ENCODE results near the gene LHFPL5.
A peak's percentile ranks its signal among the peaks of the same experiment; 100 is the strongest.

The LHFPL5 gene

DNA sequence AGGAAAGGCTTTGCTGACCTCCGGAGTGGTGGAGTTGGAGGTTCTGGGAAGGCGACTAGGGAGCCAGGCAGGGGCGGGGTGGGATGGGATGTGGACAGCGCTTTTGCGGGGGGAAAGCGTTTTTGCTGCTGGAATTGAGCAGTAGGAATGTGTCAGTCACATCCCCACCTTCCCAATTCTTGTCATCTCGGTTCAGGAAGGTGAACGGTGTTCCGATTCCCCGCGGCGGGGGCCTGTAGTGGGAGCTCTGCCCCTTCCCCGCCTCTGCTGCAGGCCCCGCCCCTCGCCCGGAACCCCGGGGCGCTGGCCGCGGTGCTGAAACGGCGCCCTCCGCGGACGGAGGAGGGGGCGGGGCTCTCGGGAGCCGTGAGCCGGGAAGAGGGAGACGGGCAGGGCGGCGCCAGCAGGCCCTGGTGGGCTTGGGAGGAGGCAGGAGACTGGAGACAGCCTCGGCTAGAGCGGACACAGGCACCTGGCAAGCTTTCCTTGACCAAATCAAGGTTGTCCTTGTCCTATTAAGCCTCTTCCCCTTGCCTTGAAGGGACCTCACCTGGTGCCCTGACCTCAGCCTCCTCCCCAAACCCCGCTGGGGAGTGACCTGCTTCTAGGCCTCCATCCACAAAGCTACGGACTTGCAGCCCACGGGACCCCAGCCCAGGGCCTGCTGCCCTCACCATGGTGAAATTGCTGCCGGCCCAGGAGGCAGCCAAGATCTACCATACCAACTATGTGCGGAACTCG is at the start of gene LHFPL5:
Gene LHFPL5 (plus strand): TSS at position 357 of the 741 bp plus-strand sequence. CDS start 319 bp downstream, at position 676.
- peak; percentile 31 to 54 for DNase-seq
- no peaks in the 10 kb centered on the region for H3K9me3 Mint-ChIP-seq
- H3K4me3 Mint-ChIP-seq, result peak within 1 kb of the TSS in 1 of 2 donors; percentile 27
- ATAC-seq, result peak; percentile 60
- peaks cover 29% of the 10 kb centered on the region for H3K27me3 Mint-ChIP-seq
- peak within 1 kb of the TSS in 1 of 2 donors; percentile 89 for H3K27ac Mint-ChIP-seq
- peaks cover 5% of the 10 kb centered on the region for H3K4me1 Mint-ChIP-seq

DNA sequence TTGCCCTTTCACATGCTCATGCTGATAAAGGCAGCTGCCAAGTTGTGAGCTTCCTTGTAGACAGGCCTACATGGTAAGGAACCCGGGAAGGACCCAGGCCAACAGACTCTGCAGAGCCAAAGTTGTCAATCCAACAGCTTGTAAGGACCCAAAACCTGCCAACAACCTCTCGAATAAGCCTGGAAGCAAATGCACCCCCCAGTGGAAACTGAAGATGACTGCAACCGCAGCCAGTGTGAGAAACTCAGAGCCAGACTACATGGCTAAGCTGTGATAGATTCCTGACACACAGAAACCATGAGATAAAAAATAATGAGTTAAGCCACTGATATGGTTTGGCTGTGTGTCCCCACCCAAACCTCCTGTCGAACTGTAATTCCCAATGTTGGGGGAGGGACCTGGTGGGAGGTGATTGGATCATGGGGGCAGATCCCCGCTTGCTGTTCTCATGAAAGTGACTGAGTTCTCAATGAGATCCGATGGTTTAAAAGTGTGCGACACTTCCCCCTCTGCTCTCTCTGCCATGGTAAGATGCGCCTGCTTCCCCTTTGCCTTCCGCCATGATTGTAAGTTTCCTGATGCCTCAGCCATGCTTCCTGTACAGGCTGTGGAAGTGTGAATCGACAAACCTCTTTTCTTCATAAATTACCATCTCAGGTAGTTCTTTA is 47.6 kb upstream of the LHFPL5 start:
- no peaks in the 10 kb centered on the region for H3K9me3 Mint-ChIP-seq
- no peaks in the 10 kb centered on the region for H3K4me1 Mint-ChIP-seq
- ATAC-seq, result no peak
- H3K4me3 Mint-ChIP-seq, result no peak overlapping the region
- no peak overlapping the region for H3K27ac Mint-ChIP-seq
- no peak for DNase-seq
- H3K27me3 Mint-ChIP-seq, result peaks cover 49% of the 10 kb centered on the region

DNA sequence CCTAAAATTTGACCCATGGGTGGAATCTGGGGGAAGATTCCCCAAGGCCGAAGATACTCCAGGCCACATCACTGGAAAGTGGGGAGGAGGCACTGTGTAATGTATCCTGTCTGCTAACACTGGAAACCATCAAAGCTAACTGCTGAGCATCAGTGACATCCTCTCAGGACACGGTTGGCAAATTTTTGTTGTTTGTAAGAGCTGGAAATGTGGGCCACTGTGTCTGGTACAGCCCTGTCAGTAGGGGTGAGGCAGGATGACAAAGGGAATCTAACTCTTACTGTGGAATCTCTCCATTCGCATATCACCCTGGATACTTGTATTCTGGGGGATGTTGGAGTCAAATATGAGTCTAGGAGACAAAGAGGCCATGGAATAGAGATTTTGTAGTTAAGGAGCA is 45.7 kb upstream of the LHFPL5 start:
- H3K27me3 Mint-ChIP-seq, result peaks cover 67% of the 10 kb centered on the region

DNA sequence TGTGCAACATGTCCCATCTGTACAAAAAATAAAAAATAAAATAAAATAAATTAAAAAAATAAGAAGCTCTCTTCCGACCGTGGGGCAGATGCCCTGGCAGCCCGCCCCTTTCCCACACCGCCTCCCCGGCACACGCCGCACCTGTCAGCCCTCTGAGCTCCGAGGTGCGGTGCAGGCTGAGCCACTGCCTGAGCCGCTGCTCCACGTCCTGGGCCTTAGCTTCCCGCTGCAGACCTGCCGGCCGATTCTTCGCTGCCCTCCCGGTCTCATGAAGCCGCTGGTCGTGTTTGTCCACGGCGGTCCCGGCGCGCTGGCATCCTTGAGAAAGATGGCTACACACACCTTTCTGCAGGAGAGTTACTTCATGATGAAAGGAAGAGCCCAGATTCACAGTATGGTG is 39.4 kb upstream of the LHFPL5 start:
- Mint-ChIP-seq H3K27ac (no peak overlapping the region), H3K27me3 (peaks cover 49% of the 10 kb centered on the region), H3K4me3 (no peak overlapping the region), H3K4me1 (peaks cover 6% of the 10 kb centered on the region), H3K9me3 (no peaks in the 10 kb centered on the region)
- ATAC-seq (no peak), DNase-seq (no peak)

More for the DNA sequence above, 45.7 kb upstream of the LHFPL5 start:
- Mint-ChIP-seq H3K4me3 (no peak overlapping the region), H3K4me1 (peaks cover 6% of the 10 kb centered on the region), H3K27ac (no peak overlapping the region), H3K9me3 (no peaks in the 10 kb centered on the region)
- DNase-seq (no peak), ATAC-seq (no peak)

DNA sequence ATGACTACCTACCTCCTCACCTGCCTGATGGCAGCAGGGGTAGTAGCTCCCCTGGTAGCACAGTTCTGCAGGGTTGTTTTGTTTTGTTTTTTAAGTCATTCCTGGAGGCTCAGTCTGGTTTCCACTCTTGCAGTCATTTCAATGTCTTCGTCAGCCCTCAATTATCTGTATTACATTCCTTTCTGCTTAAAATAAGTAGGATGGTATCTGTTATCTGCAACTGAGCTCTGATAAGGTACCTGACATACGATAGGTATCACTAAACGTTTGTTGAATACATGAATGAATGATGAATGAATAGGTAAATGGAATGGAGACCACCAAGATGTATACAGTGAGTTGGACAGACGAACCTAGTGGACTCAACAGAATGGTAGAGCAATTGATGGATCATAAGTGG is 35.9 kb upstream of the LHFPL5 start:
- Mint-ChIP-seq H3K9me3 (no peaks in the 10 kb centered on the region), H3K27me3 (peaks cover 15% of the 10 kb centered on the region), H3K4me3 (no peak overlapping the region), H3K4me1 (peaks cover 2% of the 10 kb centered on the region), H3K27ac (no peak overlapping the region)
- DNase-seq (no peak), ATAC-seq (no peak)

DNA sequence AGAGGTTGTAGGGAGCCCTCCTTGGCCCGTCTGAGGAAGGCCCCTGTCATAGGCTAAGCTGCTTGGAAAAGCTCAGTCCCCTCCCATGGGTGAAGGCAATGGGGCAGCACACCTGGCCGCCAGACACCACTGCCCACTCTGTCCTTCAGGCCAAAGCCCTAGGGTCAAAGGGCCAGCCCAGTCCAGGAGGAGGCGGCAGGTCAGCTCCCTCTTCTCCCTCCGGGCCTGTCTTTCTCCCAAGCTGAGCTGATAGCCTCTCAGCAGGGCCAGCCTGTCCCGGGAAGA is 33.9 kb upstream of the LHFPL5 start:
- Mint-ChIP-seq H3K27me3 (peaks cover 18% of the 10 kb centered on the region), H3K9me3 (no peaks in the 10 kb centered on the region), H3K27ac (no peak overlapping the region), H3K4me1 (no peaks in the 10 kb centered on the region), H3K4me3 (no peak overlapping the region)
- DNase-seq (no peak), ATAC-seq (no peak)

DNA sequence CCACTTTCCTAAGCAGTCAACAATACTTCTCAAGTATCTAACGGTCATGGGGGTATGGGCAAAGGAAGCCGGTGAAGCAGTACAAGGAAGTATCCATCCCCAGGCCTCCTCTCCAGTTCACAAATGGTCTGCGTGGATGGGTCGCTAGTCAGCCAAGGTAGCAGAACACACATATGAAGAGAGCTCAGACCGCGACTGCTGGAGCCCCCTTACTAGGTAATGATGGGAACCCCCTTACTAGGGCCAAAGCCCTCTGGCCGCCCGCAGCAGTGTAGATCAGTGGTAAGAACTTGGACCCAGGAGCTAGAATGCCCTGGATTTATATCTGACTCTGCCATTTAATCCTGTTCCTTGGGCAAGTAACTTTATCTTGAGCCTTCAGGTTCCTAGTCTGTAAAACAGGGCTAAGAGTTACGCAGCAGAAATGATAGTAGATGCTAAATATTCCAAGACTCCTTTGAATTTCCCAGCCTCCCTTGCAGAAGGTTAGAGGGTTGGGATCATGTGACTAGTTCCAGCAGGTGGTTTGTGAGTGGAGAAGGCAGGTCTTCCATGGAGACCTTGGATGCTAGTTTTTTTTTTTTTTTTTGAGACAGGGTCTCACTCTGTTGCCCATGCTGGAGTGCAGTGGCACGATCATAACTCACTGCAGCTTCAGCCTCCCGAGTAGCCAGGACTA is 30.9 kb upstream of the LHFPL5 start:
- no peak for DNase-seq
- no peak for ATAC-seq
- no peak overlapping the region for H3K4me3 Mint-ChIP-seq

DNA sequence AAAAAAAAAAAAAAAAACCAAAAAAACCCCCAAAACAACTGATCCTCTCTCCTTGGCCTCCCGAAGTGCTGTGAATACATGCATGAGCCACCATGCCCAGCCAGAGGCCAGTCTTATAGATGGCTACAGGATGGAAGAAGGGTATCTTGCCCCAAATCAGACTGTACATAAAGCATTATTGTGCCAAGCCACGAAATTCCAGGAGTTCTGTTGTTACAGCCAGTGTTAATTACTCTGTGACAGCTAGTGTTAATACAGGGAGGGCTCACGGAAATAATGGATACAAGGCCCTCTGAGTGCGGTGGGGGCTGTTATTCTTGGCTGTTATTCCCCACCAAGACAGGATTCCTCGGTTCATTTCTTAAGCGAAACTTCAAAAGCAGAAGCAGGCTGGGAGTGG is 30.1 kb upstream of the LHFPL5 start:
- DNase-seq (no peak), ATAC-seq (no peak)
- Mint-ChIP-seq H3K27ac (no peak overlapping the region), H3K9me3 (no peaks in the 10 kb centered on the region), H3K4me1 (peaks cover 9% of the 10 kb centered on the region), H3K4me3 (no peak overlapping the region), H3K27me3 (peaks cover 50% of the 10 kb centered on the region)

More for the DNA sequence above, 30.9 kb upstream of the LHFPL5 start:
- peaks cover 43% of the 10 kb centered on the region for H3K27me3 Mint-ChIP-seq
- H3K27ac Mint-ChIP-seq, result no peak overlapping the region
- H3K9me3 Mint-ChIP-seq, result no peaks in the 10 kb centered on the region
- peaks cover 9% of the 10 kb centered on the region for H3K4me1 Mint-ChIP-seq

DNA sequence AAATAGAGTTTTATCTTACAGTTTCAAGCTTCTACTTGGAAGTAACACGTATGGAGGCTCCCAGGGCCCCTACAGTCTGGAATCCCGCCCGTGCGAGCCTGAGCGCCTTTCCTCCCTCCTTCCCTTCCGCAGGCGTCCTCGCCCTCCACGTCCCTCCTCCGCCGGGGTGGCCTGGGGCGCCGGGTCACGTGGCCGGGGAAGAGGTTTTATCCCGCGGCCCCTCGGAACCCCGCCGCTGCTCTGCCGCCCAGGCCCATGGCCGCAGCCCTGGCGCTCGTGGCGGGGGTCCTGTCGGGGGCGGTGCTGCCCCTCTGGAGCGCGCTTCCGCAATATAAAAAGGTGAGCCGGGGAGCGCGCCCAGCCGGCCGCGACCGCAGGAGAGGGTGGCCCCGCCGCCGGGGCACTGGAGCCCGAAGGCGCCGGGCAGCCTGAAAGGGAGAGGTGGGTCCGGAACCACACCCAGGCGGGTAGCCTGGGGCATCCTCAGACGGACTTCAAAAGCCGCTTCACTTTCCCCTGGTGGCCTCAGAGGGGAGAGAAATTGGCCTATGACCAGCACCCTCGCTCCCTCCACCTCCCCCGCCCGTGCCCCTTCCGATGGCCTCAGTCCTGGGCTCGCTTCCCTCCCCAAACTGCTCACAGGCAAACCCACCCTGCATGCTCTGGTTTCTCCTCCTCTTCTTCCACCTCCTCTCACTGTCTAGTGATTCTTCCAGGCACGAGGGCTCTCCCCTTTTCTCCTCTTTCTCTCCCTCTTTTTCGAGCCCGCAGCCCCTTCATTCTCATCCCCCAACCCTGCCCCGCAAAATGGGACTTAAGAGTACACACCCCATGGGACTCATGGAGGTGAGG is 28.6 kb upstream of the LHFPL5 start, which contains the start of gene CLPSL2:
Gene CLPSL2 (plus strand): TSS at position 235 of the 852 bp plus-strand sequence. CDS start 21 bp downstream, at position 256.
- ATAC-seq (peak; percentile 65), DNase-seq (peak in 1 of 2 donors; percentile 5)

DNA sequence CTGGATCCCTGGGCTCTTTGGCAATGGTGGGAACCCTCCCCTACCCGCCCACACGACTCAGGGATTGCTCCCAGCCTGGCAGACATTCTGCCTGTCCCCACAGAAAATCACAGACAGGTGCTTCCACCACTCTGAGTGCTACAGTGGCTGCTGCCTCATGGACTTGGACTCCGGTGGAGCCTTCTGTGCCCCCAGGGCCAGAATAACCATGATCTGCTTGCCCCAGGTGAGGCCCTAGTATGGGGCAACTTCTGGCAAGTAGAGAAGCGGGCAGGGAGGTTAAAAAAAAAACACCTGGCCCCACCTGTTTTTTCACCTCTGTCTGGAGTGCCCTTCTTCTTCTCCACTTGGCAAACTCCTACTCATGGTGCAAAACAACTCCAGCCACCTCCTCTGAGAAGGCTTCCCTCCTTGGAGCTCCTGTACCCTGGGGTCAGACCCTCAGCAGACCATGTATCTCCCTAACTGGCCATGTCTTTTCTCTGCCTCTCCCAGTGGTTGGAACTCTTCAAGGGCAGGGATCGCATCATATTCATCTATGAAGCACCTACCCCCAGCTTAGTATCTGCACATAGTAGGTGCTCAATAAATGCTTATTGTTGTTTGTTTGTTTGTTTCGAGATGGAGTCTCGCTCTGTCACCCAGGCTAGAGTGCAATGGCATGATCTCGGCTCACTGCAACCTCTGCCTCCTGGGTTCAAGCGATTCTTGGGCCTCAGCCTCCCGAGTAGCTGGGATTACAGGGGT is 27.6 kb upstream of the LHFPL5 start:
- ATAC-seq, result no peak
- Mint-ChIP-seq H3K4me3 (peak overlapping the region; percentile 13 to 25), H3K9me3 (no peaks in the 10 kb centered on the region), H3K27me3 (peaks cover 69% of the 10 kb centered on the region), H3K27ac (no peak overlapping the region), H3K4me1 (peaks cover 9% of the 10 kb centered on the region)
- DNase-seq, result no peak

More for the DNA sequence above, 28.6 kb upstream of the LHFPL5 start, which contains the start of gene CLPSL2:
- peak within 1 kb of the TSS in 1 of 2 donors; percentile 38 for H3K27ac Mint-ChIP-seq
- H3K4me1 Mint-ChIP-seq, result peaks cover 9% of the 10 kb centered on the region
- H3K9me3 Mint-ChIP-seq, result no peaks in the 10 kb centered on the region
- peaks cover 59% of the 10 kb centered on the region for H3K27me3 Mint-ChIP-seq
- H3K4me3 Mint-ChIP-seq, result peak within 1 kb of the TSS; percentile 76 to 80

DNA sequence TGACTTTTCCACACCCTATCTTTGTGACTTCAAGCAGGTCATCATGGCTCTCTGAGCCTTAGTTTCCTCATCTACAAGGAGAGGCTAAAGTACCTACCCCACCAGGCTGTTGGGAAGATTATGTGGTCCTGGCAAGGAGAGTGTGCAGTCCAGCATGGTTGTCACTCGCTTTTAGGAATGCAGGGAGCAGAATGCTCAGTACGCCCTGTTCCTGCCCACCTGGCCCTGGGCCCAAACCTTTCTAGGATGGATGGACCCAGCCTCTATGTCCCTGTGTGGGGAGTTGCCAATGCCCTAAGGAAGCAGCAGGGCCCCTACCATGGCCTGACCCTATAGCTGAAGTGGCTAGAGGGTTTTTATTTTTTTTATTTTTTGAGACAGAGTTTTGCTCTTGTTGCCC is 26.7 kb upstream of the LHFPL5 start:
- Mint-ChIP-seq H3K27me3 (peaks cover 74% of the 10 kb centered on the region), H3K4me1 (peaks cover 9% of the 10 kb centered on the region), H3K27ac (no peak overlapping the region), H3K9me3 (no peaks in the 10 kb centered on the region), H3K4me3 (no peak overlapping the region)
- no peak for DNase-seq
- ATAC-seq, result no peak

DNA sequence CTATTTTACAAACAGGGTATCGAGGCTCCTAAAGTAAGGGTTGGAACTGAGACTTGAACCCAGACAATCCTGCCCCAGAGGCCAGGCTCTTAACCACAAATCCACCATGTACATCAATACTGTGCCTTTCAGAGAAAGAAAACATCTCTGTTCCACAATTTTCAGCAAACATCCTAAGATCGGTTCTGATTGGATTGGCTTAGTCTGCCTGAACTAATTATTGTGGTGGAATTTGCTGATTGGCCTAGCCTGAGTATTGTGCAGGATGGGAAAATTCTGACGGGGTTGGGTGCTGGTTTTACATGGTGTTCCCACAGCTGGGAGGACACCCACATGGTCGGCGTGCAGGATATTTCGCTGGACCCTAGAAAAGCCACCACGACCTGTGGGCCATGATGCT is 24.4 kb upstream of the LHFPL5 start, which contains the start of gene CLPSL1:
Gene CLPSL1 (plus strand): TSS at position 301 of the 400 bp plus-strand sequence. CDS start 92 bp downstream, at position 393.
- ATAC-seq (no peak), DNase-seq (no peak)
- no peak within 1 kb of the TSS for H3K4me3 Mint-ChIP-seq
- H3K9me3 Mint-ChIP-seq, result no peaks in the 10 kb centered on the region
- no peak within 1 kb of the TSS for H3K27ac Mint-ChIP-seq
- peaks cover 81% of the 10 kb centered on the region for H3K27me3 Mint-ChIP-seq
- H3K4me1 Mint-ChIP-seq, result peaks cover 9% of the 10 kb centered on the region

DNA sequence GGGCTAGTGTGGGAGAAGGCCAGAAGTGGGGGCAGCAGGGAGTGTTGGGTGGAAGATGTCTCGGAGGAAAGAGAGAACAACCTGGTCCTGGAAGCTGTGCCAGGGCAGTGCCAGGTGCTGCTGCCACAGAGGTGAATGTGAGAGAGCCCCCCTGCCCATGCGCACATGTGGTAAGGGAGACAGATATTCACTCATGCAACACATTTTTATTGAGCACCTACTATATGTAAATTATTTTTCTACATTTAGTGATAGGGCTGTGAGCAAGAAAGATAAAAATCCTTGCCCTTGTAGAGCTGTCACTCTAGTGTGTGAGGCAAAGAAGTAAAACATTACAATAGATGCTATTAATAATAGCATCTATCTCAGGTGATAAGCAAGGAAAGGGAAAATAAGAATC is 23.9 kb upstream of the LHFPL5 start:
- ATAC-seq (no peak), DNase-seq (no peak)
- Mint-ChIP-seq H3K9me3 (no peaks in the 10 kb centered on the region), H3K4me1 (peaks cover 9% of the 10 kb centered on the region), H3K27me3 (peaks cover 81% of the 10 kb centered on the region), H3K27ac (no peak overlapping the region), H3K4me3 (no peak overlapping the region)

DNA sequence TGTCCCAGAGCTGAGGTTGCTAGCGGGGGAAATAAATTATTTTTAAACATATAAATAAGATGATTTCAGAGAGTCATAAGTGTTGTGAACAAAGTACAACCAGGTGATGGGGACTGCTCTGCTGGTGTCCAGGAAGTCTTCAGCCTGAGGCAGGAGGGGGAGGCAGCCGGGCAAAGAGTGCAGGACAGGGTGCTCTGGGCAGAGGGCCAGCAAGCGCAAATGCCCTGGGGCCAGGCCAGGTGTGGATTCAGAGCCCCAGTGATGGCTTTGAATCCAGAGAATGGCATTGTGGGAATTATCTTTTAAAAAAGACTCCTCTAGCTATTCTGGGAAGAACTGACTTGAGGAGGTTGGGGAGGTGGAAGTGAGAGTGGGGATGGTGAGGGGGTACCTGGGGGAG is 22.7 kb upstream of the LHFPL5 start:
- H3K27me3 Mint-ChIP-seq, result peaks cover 81% of the 10 kb centered on the region
- H3K27ac Mint-ChIP-seq, result no peak overlapping the region
- no peak for ATAC-seq

More for the DNA sequence above, 22.7 kb upstream of the LHFPL5 start:
- H3K4me3 Mint-ChIP-seq, result no peak overlapping the region
- H3K9me3 Mint-ChIP-seq, result no peaks in the 10 kb centered on the region
- H3K4me1 Mint-ChIP-seq, result peaks cover 6% of the 10 kb centered on the region
- no peak for DNase-seq
